H1 (cell line): Measurements from ENCODE around the gene KRTAP11-1. TPM values are rescaled to one million over a fixed set of nuclear protein-coding genes. Genes with fewer than 3 reads are reported as not detected.

Experiments used
- ATF2 ChIP-seq: IDR thresholded peaks from 2 replicates; pipeline ENCODE4 v1.6.1; 2012; ENCODE audit warnings: low read length, inconsistent platforms
- CEBPB ChIP-seq: IDR thresholded peaks from 2 replicates; pipeline ENCODE4 v1.6.1; 2012; ENCODE audit warnings: low read depth, low read length
- RAD21 ChIP-seq, 2 experiments: IDR thresholded peaks in 1 of 2; conservative IDR thresholded peaks in 1 of 2; 2 replicates each; pipeline ENCODE4 v1.6.1; 2011; ENCODE audit warnings: low read depth in 2 of 2, low read length in 2 of 2, improper control_type of control experiment in 1 of 2, inconsistent platforms in 1 of 2, mild to moderate bottlenecking in 1 of 2, moderate library complexity in 1 of 2
- SAP30 ChIP-seq: fragments of 300-600 bp; sonication (generic); IDR thresholded peaks from 2 replicates; pipeline ENCODE4 v1.7.1; 2012; ENCODE audit warnings: low read length, moderate library complexity, mild to moderate bottlenecking, inconsistent platforms; ENCODE audit not compliant: insufficient read depth, insufficient replicate concordance
- SIN3A ChIP-seq, 2 experiments: IDR thresholded peaks in 1 of 2; conservative IDR thresholded peaks in 1 of 2; 2 replicates each; pipeline ENCODE4 v1.6.1; 2011 to 2012; ENCODE audit warnings: low read length in 2 of 2, improper control_type of control experiment in 1 of 2, low read depth in 1 of 2, mild to moderate bottlenecking in 1 of 2
- SP2 ChIP-seq: IDR thresholded peaks from 2 replicates; pipeline ENCODE4 v1.6.1; 2012; ENCODE audit warnings: mild to moderate bottlenecking, low read length, inconsistent platforms
- TAF1 ChIP-seq: IDR thresholded peaks from 2 replicates; pipeline ENCODE4 v1.6.1; 2011; ENCODE audit warnings: mild to moderate bottlenecking, low read depth, low read length
- polyA plus RNA-seq, 7 experiments: library from polyadenylated mRNA; depleted of rRNA in 3 of 7; stranded (reverse) in 5 of 7; unstranded in 2 of 7; fragments of >200 nt in 5 of 7; fragments of 200-250 nt in 2 of 7; gene quantifications; 1 replicate in 5 of 7; 2 replicates in 1 of 7; 4 replicates in 1 of 7; pipeline versions ENCODE4 v1.2.1 to v1.2.3, GENCODE V29; 2011 to 2013; ENCODE audit warnings: missing spikeins in 2 of 7, mixed read lengths in 2 of 7
- total RNA-seq: library from RNA; stranded (reverse); fragmentation: NEBNext Ultra II Directional; extraction: Animal tissue kit (Norgen Biotek cat#: 25700); gene quantifications from 2 replicates; pipeline ENCODE4 v1.2.1, GENCODE V29; 2021

Gene KRTAP11-1
- total and polyA plus RNA-seq, 2 of the 8 experiments (the other 6 are each of a cell fraction or from before 2014, with no cell fraction given) = not detected

- TF ChIP-seq ATF2 = no peak
- TF ChIP-seq TAF1 = no peak
- TF ChIP-seq SIN3A (conservative IDR thresholded peaks at IDR 0.05 in 1 of 2, IDR thresholded peaks at IDR 0.05 in 1 of 2; ENCODE audit: low read depth in 1 of 2, low read length in 2 of 2) = no peak
- TF ChIP-seq SP2 = no peak
- no peak for TF ChIP-seq CEBPB
- no peak for TF ChIP-seq SAP30
- TF ChIP-seq RAD21 (IDR thresholded peaks at IDR 0.05 in 1 of 2, conservative IDR thresholded peaks at IDR 0.05 in 1 of 2; ENCODE audit: low read depth in 2 of 2, low read length in 2 of 2) = no peak
Measured at GRCh38 chr21:30917557-30917956, 36.2 kb upstream of the KRTAP11-1 start (continued).
